Neural progenitor cell (in vitro differentiated cells): Measurements from ENCODE around the gene IQUB.

ENCODE experiments used
- CTCF ChIP-seq: fragments of 200-600 bp; sonication (generic); IDR thresholded peaks from 2 replicates; pipeline ENCODE4 v1.5.1; 2017; ENCODE audit warnings: antibody characterized with exemption, mild to moderate bottlenecking
- EZH2 ChIP-seq: fragments of 200-600 bp; sonication (generic); IDR thresholded peaks from 2 replicates; pipeline ENCODE4 v1.6.1; 2017; ENCODE audit warnings: antibody characterized with exemption, mild to moderate bottlenecking, moderate library complexity
- EZH2phosphoT487 ChIP-seq: fragments of 200-600 bp; sonication (generic); IDR thresholded peaks from 2 replicates; pipeline ENCODE4 v1.6.1; 2017; ENCODE audit warnings: antibody characterized with exemption

- TF ChIP-seq CTCF = no peak
- no peak for TF ChIP-seq EZH2
- TF ChIP-seq EZH2phosphoT487 = no peak
Observed at GRCh38 chr7:123472327-123472726, 62.1 kb downstream of the IQUB start.
